Left forelimb (tissue), 1 donor: ENCODE data around the gene CILP.

Source experiments
- DNase-seq: peaks from one replicate; pipeline ENCODE4 v3.0.0-alpha.2; 2018; ENCODE audit warnings: low spot score

The CILP gene

GRCh38 chr15:65221697-65222096 is 10.4 kb upstream of the CILP start:
- DNase-seq: no peak

- DNase-seq: no peak
These were observed 7.9 kb upstream of the CILP start for GRCh38 chr15:65219137-65219536.

- DNase-seq: no peak
These were observed 6.5 kb upstream of the CILP start for GRCh38 chr15:65217526-65218482.

GRCh38 chr15:65215496-65215895 is 4.2 kb upstream of the CILP start:
- DNase-seq: no peak

- DNase-seq: no peak
These were observed 2.7 kb upstream of the CILP start for GRCh38 chr15:65214010-65214409.

- DNase-seq: no peak
These were observed 2.0 kb upstream of the CILP start for GRCh38 chr15:65213241-65213640.

- no peak for DNase-seq
These were observed 824 bp upstream of the CILP start for GRCh38 chr15:65212097-65212496.

GRCh38 chr15:65211482-65211982 is 259 bp upstream of the CILP start:
- DNase-seq: peak; percentile 82

- DNase-seq: peak; percentile 77
These were observed 1.3 kb downstream of the CILP start for GRCh38 chr15:65209701-65210643.

GRCh38 chr15:65208647-65209046 is 2.6 kb downstream of the CILP start:
- DNase-seq: no peak

- DNase-seq: no peak
These were observed 3.9 kb downstream of the CILP start for GRCh38 chr15:65207280-65207840.

GRCh38 chr15:65206750-65207149 is 4.5 kb downstream of the CILP start:
- DNase-seq: no peak

GRCh38 chr15:65204931-65205660 is 6.2 kb downstream of the CILP start:
- DNase-seq: no peak

- no peak for DNase-seq
These were observed 6.9 kb downstream of the CILP start for GRCh38 chr15:65204236-65204930.

- no peak for DNase-seq
These were observed 9.4 kb downstream of the CILP start for GRCh38 chr15:65201918-65202317.

- DNase-seq: no peak
These were observed 12.7 kb downstream of the CILP start for GRCh38 chr15:65198571-65198970.

GRCh38 chr15:65197337-65197645 is 14.0 kb downstream of the CILP start:
- no peak for DNase-seq

GRCh38 chr15:65196637-65197336 is 14.5 kb downstream of the CILP start:
- DNase-seq: no peak

GRCh38 chr15:65195548-65195923 is 15.7 kb downstream of the CILP start:
- no peak for DNase-seq

GRCh38 chr15:65194826-65195547 is 16.3 kb downstream of the CILP start:
- DNase-seq: no peak
